ENCODE data around the gene C16orf96. TPM values are rescaled to one million over a fixed set of nuclear protein-coding genes. Genes with fewer than 3 reads are reported as not detected.

C16orf96 gene
- total RNA-seq, 2 experiments from 2014 or later, result 0.14 TPM; not detected in 1

GRCh38 chr16:4515611-4516233 is 40.4 kb upstream of the C16orf96 start:
- H3K4me1 Mint-ChIP-seq, result peaks cover 56% of the 10 kb centered on the region
- H3K27me3 Mint-ChIP-seq, result no peaks in the 10 kb centered on the region
- peak overlapping the region; percentile 96 for H3K27ac Mint-ChIP-seq
- DNase-seq (no peak), ATAC-seq (peak; percentile 54)
- CTCF ChIA-PET, result interaction anchor here (1.0 to 7.7 kb wide), 8 partner anchors 9 to 38 kb away, joined by 3 to 59 read pairs (median 6); partner anchors contain the start of gene CDIP1
- H3K36me3 Mint-ChIP-seq, result peaks cover 18% of the 10 kb centered on the region
- peak overlapping the region; percentile 62 for H3K4me3 Mint-ChIP-seq
- no peaks in the 10 kb centered on the region for H3K9me3 Mint-ChIP-seq (ENCODE audit: low read depth)

DNA sequence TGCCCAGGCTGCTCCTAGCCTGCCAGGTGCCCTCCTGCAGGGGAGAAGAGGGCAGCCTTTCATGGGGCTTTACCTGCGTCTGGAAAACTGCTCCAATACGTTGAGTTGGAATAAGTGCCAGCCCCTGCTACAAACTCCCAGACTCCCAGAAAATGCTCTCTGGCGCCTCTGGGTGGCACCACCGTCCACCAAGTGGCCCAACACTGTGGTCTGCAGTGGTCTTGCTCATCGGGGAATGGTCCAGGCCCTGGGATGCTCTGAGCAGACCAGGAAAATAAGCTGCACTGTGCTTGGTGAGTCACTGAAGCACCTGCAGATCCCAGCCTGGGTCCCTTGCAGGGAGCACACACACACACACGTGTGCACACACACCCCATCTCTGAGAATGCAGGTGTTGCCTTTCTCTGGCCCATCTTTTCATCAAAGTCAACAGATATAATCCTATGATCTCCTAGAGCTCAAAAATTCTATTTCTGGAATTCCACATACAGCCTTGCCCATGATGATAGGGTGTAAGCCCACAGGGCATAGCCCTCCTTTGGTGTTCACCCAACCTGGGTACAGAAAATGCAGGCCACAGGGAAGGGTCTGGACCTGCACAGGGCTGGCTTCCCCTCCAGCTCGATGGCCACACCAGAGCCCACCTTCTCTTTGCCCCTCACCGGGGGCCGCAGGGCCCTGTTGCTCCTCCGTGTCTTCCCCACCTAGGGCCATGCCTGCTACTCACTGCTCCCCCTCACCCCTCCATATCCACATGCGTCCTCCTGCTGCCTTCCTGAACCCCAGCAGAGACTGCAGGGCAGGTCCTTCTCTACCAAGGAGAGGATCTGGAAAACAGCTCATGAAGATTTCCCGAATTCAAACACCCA is 38.1 kb upstream of the C16orf96 start:
- Mint-ChIP-seq H3K36me3 (peaks cover 3% of the 10 kb centered on the region), H3K4me1 (peaks cover 40% of the 10 kb centered on the region), H3K27ac (peak overlapping the region; percentile 39), H3K27me3 (no peaks in the 10 kb centered on the region), H3K9me3 (ENCODE audit: low read depth) (no peaks in the 10 kb centered on the region), H3K4me3 (no peak overlapping the region)
- CTCF ChIA-PET, result interaction anchor here (0.7 to 7.7 kb wide), 7 partner anchors 11 to 106 kb away, joined by 3 to 59 read pairs (median 4); partner anchors contain the start of gene C16orf96
- ATAC-seq (no peak), DNase-seq (no peak)

GRCh38 chr16:4519274-4520058 is 36.7 kb upstream of the C16orf96 start:
- Mint-ChIP-seq H3K4me3 (no peak overlapping the region), H3K9me3 (ENCODE audit: low read depth) (no peaks in the 10 kb centered on the region), H3K36me3 (peaks cover 3% of the 10 kb centered on the region), H3K27me3 (no peaks in the 10 kb centered on the region), H3K27ac (no peak overlapping the region), H3K4me1 (peaks cover 34% of the 10 kb centered on the region)
- CTCF ChIA-PET, result interaction anchor here (3.2 to 7.7 kb wide), 2 partner anchors 13 to 29 kb away, joined by 9 to 59 read pairs; no protein-coding TSS in a partner anchor
- ATAC-seq (no peak), DNase-seq (no peak)

- CTCF ChIA-PET, result interaction anchor here (1.0 to 7.7 kb wide), 2 partner anchors 14 to 44 kb away, joined by 3 to 59 read pairs; no protein-coding TSS in a partner anchor
- Mint-ChIP-seq H3K27ac (no peak overlapping the region), H3K4me1 (peaks cover 21% of the 10 kb centered on the region), H3K9me3 (ENCODE audit: low read depth) (no peaks in the 10 kb centered on the region), H3K36me3 (peaks cover 3% of the 10 kb centered on the region), H3K4me3 (no peak overlapping the region), H3K27me3 (no peaks in the 10 kb centered on the region)
- no peak for DNase-seq
- ATAC-seq, result no peak
Observed at GRCh38 chr16:4520913-4521312, 35.2 kb upstream of the C16orf96 start.

GRCh38 chr16:4522051-4522581 is 34.0 kb upstream of the C16orf96 start:
- H3K9me3 Mint-ChIP-seq (ENCODE audit: low read depth), result no peaks in the 10 kb centered on the region
- ATAC-seq, result no peak
- peak overlapping the region; percentile 34 for H3K27ac Mint-ChIP-seq

DNA sequence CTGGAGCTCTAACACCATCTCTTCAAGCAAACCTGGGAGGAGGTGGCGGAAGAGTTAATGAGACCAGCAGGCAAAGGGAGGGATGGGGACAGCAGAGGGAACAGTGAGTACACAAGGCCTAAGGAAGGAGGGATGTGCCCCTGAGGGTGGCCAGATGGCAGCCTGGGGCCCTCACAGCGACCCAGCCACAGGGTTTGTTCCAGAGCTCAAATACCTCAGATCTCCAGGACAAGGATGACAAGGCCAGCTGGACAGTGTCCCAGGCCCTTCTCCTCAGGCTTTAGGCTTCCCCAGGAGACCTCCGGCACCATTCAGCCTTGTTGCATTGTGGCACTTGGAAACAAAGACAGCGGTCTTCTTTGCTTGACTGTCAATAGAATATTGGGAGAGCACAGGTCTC is 32.5 kb upstream of the C16orf96 start:
- Mint-ChIP-seq H3K4me1 (peaks cover 27% of the 10 kb centered on the region), H3K4me3 (no peak overlapping the region), H3K9me3 (ENCODE audit: low read depth) (no peaks in the 10 kb centered on the region), H3K36me3 (peaks cover 3% of the 10 kb centered on the region), H3K27ac (no peak overlapping the region), H3K27me3 (no peaks in the 10 kb centered on the region)
- ATAC-seq (no peak), DNase-seq (no peak)
- CTCF ChIA-PET, result interaction anchor here (1.3 to 2.4 kb wide), 3 partner anchors 18 to 52 kb away, joined by 4 to 6 read pairs (median 5); no protein-coding TSS in a partner anchor

More at GRCh38 chr16:4522051-4522581, 34.0 kb upstream of the C16orf96 start:
- Mint-ChIP-seq H3K36me3 (peaks cover 3% of the 10 kb centered on the region), H3K4me1 (peaks cover 19% of the 10 kb centered on the region), H3K27me3 (no peaks in the 10 kb centered on the region), H3K4me3 (no peak overlapping the region)
- no peak for DNase-seq
- CTCF ChIA-PET, result interaction anchor here (0.9 kb wide), 1 partner anchor 17 kb away, joined by 3 read pairs; no protein-coding TSS in a partner anchor

- peaks cover 36% of the 10 kb centered on the region for H3K4me1 Mint-ChIP-seq
- H3K9me3 Mint-ChIP-seq (ENCODE audit: low read depth), result no peaks in the 10 kb centered on the region
- peaks cover 3% of the 10 kb centered on the region for H3K36me3 Mint-ChIP-seq
- DNase-seq (no peak), ATAC-seq (no peak)
- H3K27ac Mint-ChIP-seq, result no peak overlapping the region
- CTCF ChIA-PET, result interaction anchor here (0.7 to 2.4 kb wide), 4 partner anchors 10 to 51 kb away, joined by 3 to 6 read pairs (median 4); no protein-coding TSS in a partner anchor
- no peaks in the 10 kb centered on the region for H3K27me3 Mint-ChIP-seq
- H3K4me3 Mint-ChIP-seq, result no peak overlapping the region
Observed at GRCh38 chr16:4524571-4524970, 31.6 kb upstream of the C16orf96 start.

DNA sequence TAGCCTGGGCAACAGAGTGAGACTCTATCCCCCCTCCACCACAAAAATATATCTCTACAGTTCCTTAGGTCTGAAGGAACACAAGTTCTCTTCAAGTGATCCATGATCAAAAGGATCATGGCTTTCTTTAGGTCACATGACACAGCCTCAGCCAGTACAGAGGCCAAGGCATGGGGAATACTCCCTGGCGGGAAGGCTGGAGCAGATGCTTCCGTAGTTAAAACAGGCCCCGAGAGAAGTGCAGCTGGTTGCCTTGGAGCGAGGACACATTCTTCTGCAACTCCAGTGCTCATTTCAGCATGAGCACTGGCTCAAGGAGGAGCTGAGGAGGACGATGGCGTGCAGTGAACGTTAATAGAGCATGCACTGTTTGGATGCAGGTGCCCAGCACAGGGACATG is 31.1 kb upstream of the C16orf96 start:
- peaks cover 41% of the 10 kb centered on the region for H3K4me1 Mint-ChIP-seq
- peak overlapping the region; percentile 9 for H3K27ac Mint-ChIP-seq
- H3K4me3 Mint-ChIP-seq, result no peak overlapping the region
- no peaks in the 10 kb centered on the region for H3K9me3 Mint-ChIP-seq (ENCODE audit: low read depth)
- CTCF ChIA-PET, result interaction anchor here (0.7 to 2.4 kb wide), 4 partner anchors 10 to 50 kb away, joined by 3 to 6 read pairs (median 4); no protein-coding TSS in a partner anchor
- H3K27me3 Mint-ChIP-seq, result no peaks in the 10 kb centered on the region
- no peak for ATAC-seq
- peaks cover 3% of the 10 kb centered on the region for H3K36me3 Mint-ChIP-seq
- DNase-seq, result no peak

- no peaks in the 10 kb centered on the region for H3K27me3 Mint-ChIP-seq
- CTCF ChIA-PET, result interaction anchor here (0.8 to 2.4 kb wide), 4 partner anchors 10 to 24 kb away, joined by 3 to 6 read pairs (median 4); no protein-coding TSS in a partner anchor
- DNase-seq (no peak), ATAC-seq (no peak)
- H3K9me3 Mint-ChIP-seq (ENCODE audit: low read depth), result no peaks in the 10 kb centered on the region
- H3K4me3 Mint-ChIP-seq, result no peak overlapping the region
- peaks cover 3% of the 10 kb centered on the region for H3K36me3 Mint-ChIP-seq
- peaks cover 44% of the 10 kb centered on the region for H3K4me1 Mint-ChIP-seq
- no peak overlapping the region for H3K27ac Mint-ChIP-seq
Observed at GRCh38 chr16:4525634-4526277, 30.4 kb upstream of the C16orf96 start.

GRCh38 chr16:4529085-4530060 is 26.8 kb upstream of the C16orf96 start:
- ATAC-seq (peak; percentile 82), DNase-seq (peak; percentile 58)
- H3K4me1 Mint-ChIP-seq, result peaks cover 45% of the 10 kb centered on the region
- H3K27ac Mint-ChIP-seq, result peak overlapping the region; percentile 91
- H3K9me3 Mint-ChIP-seq (ENCODE audit: low read depth), result no peaks in the 10 kb centered on the region
- peaks cover 4% of the 10 kb centered on the region for H3K36me3 Mint-ChIP-seq
- CTCF ChIA-PET, result interaction anchor here (1.1 to 1.5 kb wide), 6 partner anchors 9 to 24 kb away, joined by 3 to 7 read pairs (median 5); partner anchors contain the start of gene CDIP1
- H3K4me3 Mint-ChIP-seq, result peak overlapping the region; percentile 35
- no peaks in the 10 kb centered on the region for H3K27me3 Mint-ChIP-seq

- Mint-ChIP-seq H3K36me3 (peaks cover 7% of the 10 kb centered on the region), H3K27me3 (no peaks in the 10 kb centered on the region), H3K9me3 (ENCODE audit: low read depth) (no peaks in the 10 kb centered on the region), H3K27ac (no peak overlapping the region), H3K4me3 (no peak overlapping the region), H3K4me1 (peaks cover 61% of the 10 kb centered on the region)
- DNase-seq (no peak), ATAC-seq (no peak)
- CTCF ChIA-PET, result interaction anchor here (0.7 to 3.0 kb wide), 5 partner anchors 17 to 54 kb away, joined by 3 to 14 read pairs (median 4); no protein-coding TSS in a partner anchor
Observed at GRCh38 chr16:4531811-4532210, 24.3 kb upstream of the C16orf96 start.

Data from activated CD8-positive, alpha-beta memory T cell treated with anti-CD3 and anti-CD28 coated beads, Interleukin-2, amount 10 ng/mL, durations not matched to agents 7 days and 5 days (primary cell).